ENCODE data around the gene RGMB.

DNA sequence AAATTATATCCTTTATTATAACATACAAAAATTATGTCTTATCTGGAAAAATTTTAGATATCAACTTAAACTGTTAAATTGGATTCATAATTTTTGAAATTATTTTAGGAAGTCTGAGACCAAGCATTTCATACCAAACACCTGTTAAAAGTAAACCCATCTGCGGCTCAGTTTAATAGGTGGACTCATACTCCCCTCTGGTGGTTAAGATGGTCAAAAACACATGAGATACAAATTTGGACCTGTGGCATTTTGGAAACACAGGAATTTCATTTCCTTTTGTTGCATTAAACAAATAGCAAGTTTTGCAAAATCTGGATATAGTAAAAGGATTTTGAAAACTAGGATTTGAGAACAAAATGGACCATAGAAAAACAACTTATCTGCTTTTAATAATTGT is 53.7 kb downstream of the RGMB start:
- TF ChIP-seq EZH2phosphoT487 (IDR thresholded peaks at IDR 0.05; ENCODE audit: insufficient read depth, low read depth) (no peak), EZH2 (IDR thresholded peaks at IDR 0.05; ENCODE audit: insufficient read depth, poor library complexity, severe bottlenecking) (no peak)
